ENCODE measurements around the gene NDUFS5. TPM values are rescaled to one million over a fixed set of nuclear protein-coding genes. Genes with fewer than 3 reads are reported as not detected.

The NDUFS5 gene
- polyA plus RNA-seq, 1 donor from 2014 or later = 312 TPM

Other genes with a start within 250 kb of the NDUFS5 start
- gene RRAGC, start 166.6 kb upstream of the NDUFS5 start, polyA plus RNA-seq = 10.6 TPM
- gene MYCBP, start 153.0 kb upstream of the NDUFS5 start, polyA plus RNA-seq = 35.6 TPM
- not detected for gene GJA9, start 144.8 kb upstream of the NDUFS5 start, polyA plus RNA-seq
- not detected for gene RHBDL2, start 84.5 kb upstream of the NDUFS5 start, polyA plus RNA-seq
- gene AKIRIN1, start 35.1 kb upstream of the NDUFS5 start, polyA plus RNA-seq = 75.8 TPM
- 51.2 TPM for gene MACF1, start 178.3 kb downstream of the NDUFS5 start, polyA plus RNA-seq

Data from IgD-negative memory B cell (primary cell).